HepG2 (cell line): Measurements from ENCODE around the gene ATG7. TPM values are rescaled to one million over a fixed set of nuclear protein-coding genes. Genes with fewer than 3 reads are reported as not detected.

Experiments used
- ATAC-seq: fragments of 200-7000 bp; cut with Tn5 transposase; 3 replicates; pipeline ENCODE4 v1.9.1; 2020; ENCODE audit warnings: mild to moderate bottlenecking, moderate library complexity
- BruUV-seq: library from RNA; stranded (reverse); fragments of 400-500 nt; replicated peaks from 2 replicates; lab custom pipeline; 2021; lab: Mats Ljungman, UMichigan
- CTCF ChIA-PET: fragments of 300-600 bp; formaldehyde crosslinking; extraction: SDS; loops from one replicate; lab custom pipeline; 2021; ENCODE audit warnings: low total read pairs, inconsistent platforms, low intra/inter-chr PET ratio; lab: Yijun Ruan, JAX
- POLR2A ChIA-PET: fragments of 350-600 bp; sonication (Branson Sonifier 250); formaldehyde crosslinking; loops from one replicate; lab custom pipeline; 2020; ENCODE audit warnings: antibody characterized with exemption, inconsistent platforms; lab: Yijun Ruan, JAX
- DNase-seq: peaks from one replicate; pipeline ENCODE4 v3.0.0-alpha.2; 2015; ENCODE audit warnings: low spot score
- FAIRE-seq: peaks from 3 replicates; lab custom pipeline; 2011; peaks lifted over from hg19 to GRCh38; lab: Jason Lieb, UNC
- H2AFZ ChIP-seq: one replicate; pipeline ENCODE4 v1.6.1; 2011; ENCODE audit warnings: low read length, inconsistent platforms
- H3K27ac ChIP-seq: fragments of 300-600 bp; 3 replicates; pipeline ENCODE4 v1.8.0; 2011; ENCODE audit warnings: mixed run types, mild to moderate bottlenecking, mixed read lengths, low read length, inconsistent platforms; ENCODE audit not compliant: insufficient read depth; ENCODE audit errors: extremely low read length
- H3K27me3 ChIP-seq, 2 experiments: fragments of 200-600 bp in 1 of 2; 2 replicates in 1 of 2; 3 replicates in 1 of 2; pipeline versions ENCODE4 v1.6.0 to v1.8.0; 2011; ENCODE audit warnings: low read length in 2 of 2, mild to moderate bottlenecking in 2 of 2, moderate library complexity in 2 of 2, inconsistent platforms in 1 of 2; ENCODE audit not compliant: insufficient read depth in 2 of 2, control insufficient read depth in 1 of 2
- H3K36me3 ChIP-seq, 2 experiments: fragments of 200-600 bp in 1 of 2; replicated peaks in 1 of 2; 2 replicates in 1 of 2; 3 replicates in 1 of 2; pipeline versions ENCODE4 v1.5.1 to v1.8.0; 2011; ENCODE audit warnings: low read length in 2 of 2, inconsistent platforms in 1 of 2; ENCODE audit not compliant: insufficient read depth in 2 of 2, control insufficient read depth in 1 of 2
- H3K4me1 ChIP-seq: 2 replicates; pipeline ENCODE4 v1.5.1; 2012; ENCODE audit warnings: low read length, inconsistent platforms; ENCODE audit not compliant: insufficient read depth
- H3K4me2 ChIP-seq: 2 replicates; pipeline ENCODE4 v1.6.0; 2011; ENCODE audit warnings: low read depth, low read length, inconsistent platforms
- H3K4me3 ChIP-seq, 3 experiments: fragments of 200-600 bp in 1 of 3; sonication (generic), shearing (Covaris generic) in 1 of 3; replicated peaks in 1 of 3; 2 replicates each; pipeline ENCODE4 v1.5.1; 2011 to 2016; ENCODE audit warnings: low read length in 3 of 3, inconsistent platforms in 2 of 3, low read depth in 2 of 3, mild to moderate bottlenecking in 2 of 3, control low read depth in 1 of 3, mixed read lengths in 1 of 3; ENCODE audit not compliant: insufficient read depth in 1 of 3
- H3K79me2 ChIP-seq: one replicate; pipeline ENCODE4 v1.6.1; 2011; ENCODE audit warnings: low read length, inconsistent platforms; ENCODE audit not compliant: insufficient read depth
- H3K9ac ChIP-seq: 2 replicates; pipeline ENCODE4 v1.6.0; 2011; ENCODE audit warnings: mild to moderate bottlenecking, low read depth, low read length, inconsistent platforms; ENCODE audit not compliant: insufficient read depth
- H3K9me3 ChIP-seq: 2 replicates; pipeline ENCODE4 v1.5.1; 2012; ENCODE audit warnings: mild to moderate bottlenecking, low read length
- H4K20me1 ChIP-seq: 2 replicates; pipeline ENCODE4 v1.6.0; 2011; ENCODE audit warnings: inconsistent platforms, mild to moderate bottlenecking, low read length, moderate library complexity; ENCODE audit not compliant: insufficient read depth
- HNF1A ChIP-seq, 2 experiments: sonication (generic) in 1 of 2; formaldehyde crosslinking in 1 of 2; IDR thresholded peaks; 2 replicates each; pipeline versions ENCODE4 v1.4.0 to v1.6.1; 2016 to 2020; ENCODE audit warnings: borderline replicate concordance in 1 of 2, low read depth in 1 of 2, mild to moderate bottlenecking in 1 of 2, missing genetic modification reagents in 1 of 2
- POLR2G ChIP-seq: fragments of 200-400 bp; formaldehyde crosslinking; IDR thresholded peaks from 2 replicates; pipeline ENCODE4 v1.6.1; 2018; ENCODE audit warnings: mild to moderate bottlenecking, low read depth, low read length, moderate library complexity
- RBM22 ChIP-seq: fragments of 200-400 bp; formaldehyde crosslinking; optimal IDR thresholded peaks from 2 replicates; pipeline ENCODE3; 2017; ENCODE audit warnings: mild to moderate bottlenecking, low read length, moderate library complexity
- WGBS: methylation state at CpG from one replicate; pipeline ENCODE4 v1.1.6; 2017; ENCODE audit warnings: low lambda C conversion rate; 5-methylcytosine and 5-hydroxymethylcytosine counted together
- in situ Hi-C: cut with HindIII; loops from 2 replicates; pipeline ENCODE4 v1.10.0; 2017; ENCODE audit warnings: low pct_unique_long_range_greater_than_20kb; ENCODE audit not compliant: extremely low pct_ligation_motif_present
- intact Hi-C: fragments of 100-400 bp; cut with micrococcal nuclease; formaldehyde crosslinking; loops from one replicate; pipeline ENCODE4 v1.10.0; 2022; ENCODE audit not compliant: unreplicated experiment
- polyA plus RNA-seq, 8 experiments: library from polyadenylated mRNA; depleted of rRNA in 3 of 8; stranded (reverse) in 7 of 8; unstranded in 1 of 8; fragments of >200 nt; fragmentation: Illumina TruSeq in 4 of 8; extraction: Trizol in 4 of 8; gene quantifications; 2 replicates each; pipeline versions ENCODE4 v1.2.1 to v1.2.3, GENCODE V29; 2011 to 2016; ENCODE audit warnings: low read depth in 4 of 8, missing spikeins in 1 of 8, mixed read lengths in 1 of 8; ENCODE audit not compliant: insufficient read depth in 1 of 8
- total RNA-seq, 5 experiments: library from RNA; depleted of rRNA; stranded (reverse); fragments of >200 nt; fragmentation: Illumina TruSeq; extraction: Trizol; gene quantifications; 2 replicates each; pipeline ENCODE4 v1.2.3, GENCODE V29; 2016; ENCODE audit warnings: low read depth in 1 of 5

Gene ATG7
- total and polyA plus RNA-seq, 2 of the 13 experiments (the other 11 are each of a cell fraction or from before 2014, with no cell fraction given): 7.8 to 22.1 TPM

GRCh38 chr3:11551036-11551435 is 278.8 kb downstream of the ATG7 start:
- ATAC-seq: no peak
- Histone ChIP-seq H2AFZ (no peak overlapping the region), H3K9me3 (no peaks in the 10 kb centered on the region), H3K9ac (no peak overlapping the region), H3K27me3 (no peaks in the 10 kb centered on the region), H3K36me3 (peaks cover 13 to 23% of the 10 kb centered on the region in 2 experiments; a peak in 4 of 5 replicates), H3K4me3 (no peak overlapping the region), H4K20me1 (0 out of 2 replicates have a peak, but pooled peaks cover 5% of the 10 kb centered on the region), H3K79me2 (no peaks in the 10 kb centered on the region), H3K4me1 (no peaks in the 10 kb centered on the region), H3K27ac (no peak overlapping the region), H3K4me2 (no peak overlapping the region)
- BruUV-seq: no TSS peak
- DNase-seq: no peak
- CTCF ChIA-PET: no interaction called here
- in situ Hi-C loops (no loop called here), intact Hi-C loops (no loop called here)
- no peak for FAIRE-seq
- WGBS: 98% methylated on average over 17 of the region's 17 CpGs
- TF ChIP-seq RBM22 (peak; percentile 39), HNF1A (IDR thresholded peaks at IDR 0.05; ENCODE audit: low read depth) (no peak), HNF1A (CRISPR knock-in tag; IDR thresholded peaks at IDR 0.05; ENCODE audit: borderline replicate concordance) (no peak), POLR2G (0 out of 2 replicates have a peak, but pooled peaks have one; percentile 27)
- POLR2A ChIA-PET: no interaction called here
